ENCODE data around the gene PEX12.
"Not testable (repeated sequence)": the region's sequence is repeated elsewhere in the genome, so short reads cannot be mapped to it uniquely, and the experiment has no call there.

PEX12 gene

GRCh38 chr17:35535406-35535805 lies 43.0 kb downstream of the PEX12 start:
- not testable (repeated sequence) for DNase-seq

- DNase-seq, result no peak
These were observed 43.7 kb downstream of the PEX12 start for GRCh38 chr17:35534576-35535093.

- DNase-seq, result no peak
These were observed 47.2 kb downstream of the PEX12 start for GRCh38 chr17:35531160-35531559.

GRCh38 chr17:35529866-35530265 lies 48.5 kb downstream of the PEX12 start:
- no peak for DNase-seq

GRCh38 chr17:35529326-35529725 lies 49.0 kb downstream of the PEX12 start:
- DNase-seq, result not testable (repeated sequence)

Measured in stimulated activated CD4-positive, alpha-beta T cell treated with anti-CD3 and anti-CD28 coated beads, Interleukin-4, amount 100 ng/mL, for 1 hour (primary cell).